ENCODE data around the gene DSG3. TPM values are rescaled to one million over a fixed set of nuclear protein-coding genes. Genes with fewer than 3 reads are reported as not detected.

Gene DSG3
- total and polyA plus RNA-seq, 8 donors, result 0.31 to 47.6 (median 0.95) TPM; not detected in 4

GRCh38 chr18:31438402-31438801 is 9.1 kb upstream of the DSG3 start:
- Histone ChIP-seq H3K36me3 (no peaks in the 10 kb centered on the region), H3K4me3 (no peak overlapping the region), H3K4me1 (no peaks in the 10 kb centered on the region), H3K27ac (no peak overlapping the region), H3K27me3 (no peaks in the 10 kb centered on the region), H3K9me3 (peaks cover 0 to 4% (median 0%) of the 10 kb centered on the region in 4 donors)
- 77 to 92% (median 83%) methylated on average over 2 of the region's 2 CpGs for WGBS, 5 donors
- intact Hi-C loops (cut with DNase I; ENCODE audit: low total_unique reads), result no loop called here
- no peak for TF ChIP-seq POLR2AphosphoS5 (IDR thresholded peaks at IDR 0.05)
- TF ChIP-seq CTCF (IDR thresholded peaks at IDR 0.05), result no peak
- TF ChIP-seq POLR2A (IDR thresholded peaks at IDR 0.05), result no peak
- no peak for TF ChIP-seq EP300 (IDR thresholded peaks at IDR 0.05)
- DNase-seq, result no peak

GRCh38 chr18:31439807-31440325 is 7.7 kb upstream of the DSG3 start:
- no peak for DNase-seq
- H3K4me3 ChIP-seq, result no peak overlapping the region
- no peaks in the 10 kb centered on the region for H3K4me1 ChIP-seq
- 70 to 85% (median 79%) methylated on average over 6 of the region's 6 CpGs for WGBS, 5 donors
- no peak overlapping the region for H3K27ac ChIP-seq
- H3K36me3 ChIP-seq, result no peaks in the 10 kb centered on the region
- TF ChIP-seq CTCF (IDR thresholded peaks at IDR 0.05) (no peak), POLR2AphosphoS5 (IDR thresholded peaks at IDR 0.05) (no peak), POLR2A (IDR thresholded peaks at IDR 0.05) (no peak), EP300 (IDR thresholded peaks at IDR 0.05) (no peak)
- no peaks in the 10 kb centered on the region for H3K9me3 ChIP-seq
- intact Hi-C loops (cut with DNase I; ENCODE audit: low total_unique reads), result no loop called here
- H3K27me3 ChIP-seq, result no peaks in the 10 kb centered on the region

GRCh38 chr18:31440787-31441186 is 6.8 kb upstream of the DSG3 start:
- 84 to 92% (median 90%) methylated on average over 6 of the region's 6 CpGs for WGBS, 5 donors

GRCh38 chr18:31441493-31441892 is 6.0 kb upstream of the DSG3 start:
- WGBS, 5 donors, result 85 to 93% (median 88%) methylated on average over 4 of the region's 4 CpGs
- no peaks in the 10 kb centered on the region for H3K27me3 ChIP-seq

More at GRCh38 chr18:31440787-31441186, 6.8 kb upstream of the DSG3 start:
- TF ChIP-seq EP300 (IDR thresholded peaks at IDR 0.05) (no peak), POLR2AphosphoS5 (IDR thresholded peaks at IDR 0.05) (no peak), POLR2A (IDR thresholded peaks at IDR 0.05) (no peak), CTCF (IDR thresholded peaks at IDR 0.05) (no peak)
- no peak for DNase-seq
- Histone ChIP-seq H3K27ac (no peak overlapping the region), H3K27me3 (no peaks in the 10 kb centered on the region), H3K4me1 (no peaks in the 10 kb centered on the region), H3K9me3 (no peaks in the 10 kb centered on the region), H3K36me3 (no peaks in the 10 kb centered on the region), H3K4me3 (no peak overlapping the region)
- intact Hi-C loops (cut with DNase I; ENCODE audit: low total_unique reads), result no loop called here

GRCh38 chr18:31444142-31444541 is 3.4 kb upstream of the DSG3 start:
- DNase-seq, result no peak
- TF ChIP-seq EP300 (IDR thresholded peaks at IDR 0.05) (no peak), POLR2A (IDR thresholded peaks at IDR 0.05) (no peak), CTCF (IDR thresholded peaks at IDR 0.05) (no peak), POLR2AphosphoS5 (IDR thresholded peaks at IDR 0.05) (no peak)
- H3K4me3 ChIP-seq, result no peak overlapping the region
- intact Hi-C loops (cut with DNase I; ENCODE audit: low total_unique reads), result no loop called here
- no peaks in the 10 kb centered on the region for H3K9me3 ChIP-seq
- no peak overlapping the region for H3K27ac ChIP-seq
- 50 to 66% (median 64%) methylated on average over 2 of the region's 2 CpGs for WGBS, 5 donors
- H3K4me1 ChIP-seq, result no peaks in the 10 kb centered on the region
- no peaks in the 10 kb centered on the region for H3K36me3 ChIP-seq
- no peaks in the 10 kb centered on the region for H3K27me3 ChIP-seq

More at GRCh38 chr18:31441493-31441892, 6.0 kb upstream of the DSG3 start:
- TF ChIP-seq POLR2A (IDR thresholded peaks at IDR 0.05), result no peak
- Histone ChIP-seq H3K4me3 (no peak overlapping the region), H3K36me3 (no peaks in the 10 kb centered on the region), H3K4me1 (no peaks in the 10 kb centered on the region), H3K9me3 (no peaks in the 10 kb centered on the region), H3K27ac (no peak overlapping the region)
- no peak for DNase-seq
- intact Hi-C loops (cut with DNase I; ENCODE audit: low total_unique reads), result no loop called here

All from stomach (tissue), 9 donors.